Islet of Langerhans (tissue), 1 donor: ENCODE measurements around the gene ACTN4.

ENCODE experiments used
- FAIRE-seq: peaks from one replicate; lab custom pipeline; 2011; peaks lifted over from hg19 to GRCh38; lab: Jason Lieb, UNC

The ACTN4 gene

DNA sequence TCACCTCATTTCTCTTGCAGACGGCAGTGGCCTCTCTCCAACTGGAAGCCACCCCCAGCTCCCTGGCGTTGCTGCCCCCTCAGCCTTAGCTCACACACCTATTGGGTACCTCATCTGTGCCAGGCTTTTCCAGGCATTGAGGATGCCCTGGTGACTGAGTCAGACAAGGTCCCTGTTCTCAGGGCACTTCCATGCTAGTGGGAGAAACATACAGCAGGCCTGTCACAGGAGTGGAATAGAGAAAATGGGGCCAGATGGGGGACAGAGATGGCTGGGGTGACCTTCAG lies 62.9 kb downstream of the ACTN4 start:
- FAIRE-seq = no peak

DNA sequence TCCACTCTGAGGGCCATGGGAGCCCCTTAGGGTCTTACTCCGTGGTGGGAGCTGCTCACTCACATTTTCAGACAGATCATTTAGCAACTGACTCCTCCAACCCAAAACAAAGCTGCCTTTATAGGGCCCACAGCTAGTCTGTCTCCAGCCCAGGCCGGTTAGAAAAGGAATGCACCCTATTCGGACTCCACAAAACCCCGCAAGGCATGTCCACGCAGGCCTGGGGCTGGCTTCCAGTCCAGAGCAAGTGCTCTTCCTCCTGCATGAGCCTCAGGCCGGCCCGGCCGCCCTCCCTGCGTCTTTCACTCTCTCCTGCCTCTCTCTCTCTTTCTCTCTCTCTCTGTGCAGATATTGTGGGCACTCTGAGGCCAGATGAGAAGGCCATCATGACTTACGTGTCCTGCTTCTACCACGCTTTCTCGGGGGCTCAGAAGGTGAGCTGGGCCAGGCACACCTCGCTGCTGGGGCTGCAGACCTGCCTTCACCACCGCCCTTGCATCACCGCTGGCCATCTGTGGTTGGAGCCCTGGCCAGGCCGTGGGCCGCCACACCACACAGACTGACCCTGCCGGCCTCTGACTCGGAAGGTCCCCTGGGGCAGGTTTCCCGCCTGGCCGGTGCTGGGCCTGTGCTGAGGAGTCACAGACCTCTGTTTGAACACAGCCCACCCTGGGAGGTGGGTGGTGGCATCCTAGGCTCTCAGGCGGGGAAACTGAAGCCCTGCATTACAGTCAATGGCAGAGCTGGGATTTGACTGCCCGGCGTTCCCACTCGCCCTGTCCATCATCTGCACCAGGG lies 63.7 kb downstream of the ACTN4 start:
- FAIRE-seq = no peak

DNA sequence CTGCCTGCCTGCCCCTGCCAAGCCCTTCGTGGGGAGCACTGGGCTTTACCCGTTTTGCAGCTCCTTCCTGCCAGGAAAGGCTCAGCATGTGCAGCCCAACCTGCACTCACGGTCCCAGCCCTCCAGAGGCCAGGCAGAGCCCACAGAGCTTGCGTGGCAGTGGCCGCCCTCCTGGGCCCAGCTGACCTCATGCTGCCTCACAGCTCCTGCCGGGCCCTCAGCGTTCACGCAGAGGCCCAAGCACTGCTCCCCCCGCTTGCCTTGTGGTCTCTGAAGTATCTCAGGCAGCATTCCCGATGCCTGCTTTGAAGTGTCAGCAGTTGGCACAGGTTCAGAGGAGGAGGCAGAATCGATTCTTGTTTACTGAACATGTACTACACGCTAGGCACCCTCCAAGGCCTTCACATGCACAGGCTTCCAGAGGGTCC lies 64.3 kb downstream of the ACTN4 start:
- FAIRE-seq = no peak

DNA sequence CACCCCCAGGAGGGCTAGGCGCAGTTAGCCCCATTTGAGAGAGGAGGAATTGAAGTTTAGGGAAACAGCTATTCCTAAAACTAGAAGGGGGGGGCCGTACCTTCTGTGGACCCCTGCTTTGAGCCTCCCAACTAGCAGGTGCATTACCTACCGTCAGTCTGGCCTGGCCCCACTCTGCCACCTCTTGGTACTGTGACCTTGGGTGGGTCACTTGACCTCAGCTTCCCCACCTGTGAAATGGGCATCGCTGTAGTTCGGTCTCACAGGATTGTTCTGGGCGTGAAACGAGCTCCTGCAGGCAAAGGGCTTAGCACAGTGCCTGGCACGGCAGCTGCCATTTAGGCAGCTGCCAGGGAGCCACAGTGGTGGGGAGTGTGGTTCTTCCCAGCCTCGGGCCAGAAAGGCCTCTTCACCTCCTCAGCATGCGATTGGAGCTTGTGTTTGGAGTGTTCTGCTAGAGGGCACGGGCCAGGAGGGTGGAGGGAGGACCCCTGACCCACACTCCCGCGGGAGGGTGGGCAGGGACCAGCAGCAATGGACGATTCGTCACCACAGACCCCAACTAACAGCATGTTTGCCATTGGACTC lies 64.8 kb downstream of the ACTN4 start:
- FAIRE-seq = no peak

DNA sequence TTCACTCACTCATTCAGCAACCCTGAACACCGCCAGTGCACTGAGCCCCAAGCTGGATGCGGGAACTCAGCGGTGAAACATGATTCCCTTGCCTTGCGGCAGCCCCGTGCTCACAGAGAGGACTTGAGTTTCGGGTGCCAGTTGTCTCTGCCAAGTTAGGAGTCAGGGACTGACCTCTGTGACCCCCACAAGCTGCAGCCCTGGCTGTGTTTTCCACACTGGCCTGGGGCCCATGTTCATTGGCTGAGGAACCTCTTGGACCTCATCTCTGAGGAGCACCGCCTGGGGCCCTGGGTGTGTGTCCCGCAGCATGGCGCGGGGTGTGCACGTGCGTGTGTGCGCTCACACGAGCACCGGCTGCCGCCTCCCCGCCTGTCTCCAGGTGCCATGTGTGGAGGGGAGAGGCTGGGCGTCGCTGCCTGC lies 65.8 kb downstream of the ACTN4 start:
- no peak for FAIRE-seq

DNA sequence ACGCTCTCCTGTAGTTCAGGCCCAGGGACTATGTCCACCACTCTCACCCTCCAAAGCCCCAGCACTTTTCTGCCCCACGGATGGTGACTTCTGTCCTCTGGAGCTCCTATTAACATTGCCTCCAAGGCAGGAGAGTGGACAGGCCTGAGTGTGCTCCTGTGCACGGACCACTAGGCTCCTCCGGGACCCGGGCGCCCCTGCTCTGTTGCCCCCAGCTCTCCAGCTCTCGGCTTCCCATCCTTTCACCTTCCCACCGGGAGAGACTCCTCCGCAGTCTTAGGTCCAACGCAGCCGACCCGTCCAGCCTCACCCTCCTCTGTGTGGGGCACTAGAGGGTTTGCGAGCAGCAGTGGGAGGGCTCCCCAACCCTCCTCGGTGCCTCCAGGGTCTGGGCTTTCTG lies 66.4 kb downstream of the ACTN4 start:
- no peak for FAIRE-seq

DNA sequence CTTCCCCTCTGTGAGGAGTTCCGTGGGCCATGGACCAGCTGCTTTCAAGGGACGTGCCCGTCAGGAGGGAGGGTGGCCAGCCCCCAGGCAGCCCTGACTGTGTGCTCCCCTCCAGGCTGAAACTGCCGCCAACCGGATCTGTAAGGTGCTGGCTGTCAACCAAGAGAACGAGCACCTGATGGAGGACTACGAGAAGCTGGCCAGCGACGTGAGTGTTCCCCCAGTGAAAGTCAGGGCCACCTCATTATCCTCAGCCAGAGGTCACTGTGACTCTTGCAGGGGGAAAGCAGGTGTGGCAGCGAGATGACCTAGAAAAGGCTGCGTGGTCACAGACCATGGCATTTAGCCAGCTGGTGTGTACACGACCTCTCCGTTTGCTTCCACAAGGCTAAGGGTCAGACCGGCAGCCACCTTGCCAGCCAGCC lies 66.9 kb downstream of the ACTN4 start:
- no peak for FAIRE-seq

DNA sequence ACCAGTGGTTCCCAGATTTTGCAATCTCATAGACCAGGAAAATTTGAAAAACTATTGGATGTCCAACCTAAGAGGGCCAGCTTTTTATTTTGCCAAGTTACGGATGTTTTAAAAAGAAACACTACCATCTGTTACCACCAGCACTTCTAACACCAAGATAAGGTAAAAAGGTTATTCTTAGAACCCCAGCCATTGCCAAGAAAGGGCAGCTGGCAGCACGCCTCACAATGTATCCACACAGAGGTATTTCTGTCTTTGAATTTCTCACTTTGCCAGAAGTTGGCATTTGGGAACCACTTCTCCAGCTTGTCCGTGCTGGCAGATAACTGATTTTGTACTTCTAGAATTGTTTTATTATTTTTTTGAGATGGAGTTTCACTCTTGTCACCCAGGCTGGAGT lies 68.1 kb downstream of the ACTN4 start:
- FAIRE-seq = no peak

DNA sequence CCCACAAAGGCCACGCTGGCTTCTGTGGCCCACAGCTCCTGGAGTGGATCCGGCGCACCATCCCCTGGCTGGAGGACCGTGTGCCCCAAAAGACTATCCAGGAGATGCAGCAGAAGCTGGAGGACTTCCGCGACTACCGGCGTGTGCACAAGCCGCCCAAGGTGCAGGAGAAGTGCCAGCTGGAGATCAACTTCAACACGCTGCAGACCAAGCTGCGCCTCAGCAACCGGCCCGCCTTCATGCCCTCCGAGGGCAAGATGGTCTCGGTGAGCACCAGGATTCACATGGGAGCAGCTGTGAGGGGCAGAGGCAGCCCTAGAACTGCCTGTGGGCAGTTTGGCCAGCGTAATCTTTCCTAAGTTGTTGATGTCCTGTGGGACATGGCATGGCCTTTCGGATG lies 69.6 kb downstream of the ACTN4 start:
- FAIRE-seq = no peak

DNA sequence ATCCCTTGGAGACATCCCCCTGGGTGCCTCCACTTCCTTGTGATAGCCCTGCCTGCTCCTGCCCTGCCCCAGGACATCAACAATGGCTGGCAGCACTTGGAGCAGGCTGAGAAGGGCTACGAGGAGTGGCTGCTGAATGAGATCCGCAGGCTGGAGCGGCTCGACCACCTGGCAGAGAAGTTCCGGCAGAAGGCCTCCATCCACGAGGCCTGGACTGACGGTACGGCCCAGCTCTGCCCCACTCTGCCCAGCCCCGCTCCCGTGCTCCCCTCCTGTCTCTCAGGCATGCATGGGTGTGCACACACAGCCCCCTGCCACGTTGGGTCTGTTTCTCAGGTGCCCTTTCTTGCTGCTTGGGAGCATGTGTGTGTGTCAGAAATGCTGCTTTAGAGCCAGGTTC lies 70.4 kb downstream of the ACTN4 start:
- FAIRE-seq = no peak

DNA sequence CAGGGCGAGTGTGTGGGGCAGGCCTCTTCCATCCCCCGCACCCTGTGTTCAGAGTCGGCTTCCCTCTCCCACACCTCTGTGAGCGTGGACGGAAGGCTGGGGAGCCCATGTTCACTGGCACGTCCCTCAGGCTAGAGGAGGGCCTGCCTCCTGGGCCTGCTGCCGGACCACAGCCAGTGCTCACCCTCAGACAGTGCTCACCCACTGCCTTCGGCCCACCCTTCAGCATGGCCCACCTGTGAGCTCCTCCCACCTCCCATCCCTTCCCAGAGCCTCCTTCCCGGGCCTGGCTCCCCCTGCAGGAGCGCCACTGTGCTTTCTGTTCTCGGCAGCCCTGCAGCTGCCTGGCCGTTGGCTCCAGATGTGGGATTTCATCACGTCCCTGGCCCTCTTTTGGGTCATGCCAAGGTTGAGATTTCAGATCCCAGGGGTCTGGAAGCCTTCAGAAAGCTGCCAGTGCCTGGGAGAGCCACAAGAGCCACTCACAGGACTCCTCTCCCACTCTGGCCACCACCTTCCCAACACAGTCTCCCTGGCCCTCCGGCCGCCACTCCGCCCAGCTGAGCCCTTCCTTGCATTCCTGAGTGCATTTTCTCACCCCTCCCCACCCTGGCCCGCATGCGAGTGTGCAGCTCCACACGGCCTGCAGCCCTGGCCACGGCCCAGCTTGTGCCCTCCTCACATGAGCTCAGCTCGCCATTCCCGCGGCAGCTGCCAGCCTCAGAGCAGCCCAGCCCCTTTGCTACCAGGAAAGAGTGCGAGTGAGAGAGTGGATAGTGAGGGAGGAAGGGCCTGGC lies 71.5 kb downstream of the ACTN4 start:
- no peak for FAIRE-seq

DNA sequence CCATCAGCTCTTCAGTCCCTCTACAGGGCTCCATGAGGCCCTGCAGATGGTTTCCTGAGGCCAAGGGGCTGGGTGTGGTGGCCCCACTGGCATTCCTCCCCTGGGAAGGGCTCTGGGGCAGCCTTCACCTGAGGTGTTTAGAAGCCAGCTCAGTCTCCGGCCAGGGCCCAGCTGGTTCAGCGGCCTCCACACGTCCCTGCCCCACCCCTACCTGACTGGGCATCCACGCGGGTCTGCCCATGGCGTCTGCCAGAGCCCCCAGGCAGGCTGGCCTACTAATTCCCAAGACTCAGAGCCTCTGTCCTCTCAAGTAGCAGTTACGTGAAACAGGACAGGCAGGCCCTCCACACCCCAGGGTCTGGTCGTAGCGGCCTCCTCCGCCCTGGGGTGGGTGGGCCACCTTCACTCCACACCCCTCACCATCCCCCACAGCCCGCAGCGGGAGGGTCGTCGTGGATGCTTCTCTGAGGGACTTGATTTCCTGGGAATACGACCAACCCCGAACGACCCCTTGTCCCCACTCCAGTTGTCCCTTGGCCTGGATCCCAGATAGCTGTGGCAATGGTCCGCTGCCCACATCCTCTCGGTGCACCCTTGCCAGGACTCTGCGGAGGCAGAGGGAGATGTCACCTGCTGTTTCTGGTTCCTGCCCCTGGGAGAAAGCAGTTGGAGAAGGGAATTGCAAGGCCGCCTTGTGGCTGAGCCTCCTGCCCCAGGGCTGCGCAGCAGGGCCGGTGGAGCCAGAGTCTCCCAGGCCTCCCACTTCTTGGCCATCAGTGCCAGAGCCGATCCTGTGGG lies 72.5 kb downstream of the ACTN4 start:
- FAIRE-seq = no peak

DNA sequence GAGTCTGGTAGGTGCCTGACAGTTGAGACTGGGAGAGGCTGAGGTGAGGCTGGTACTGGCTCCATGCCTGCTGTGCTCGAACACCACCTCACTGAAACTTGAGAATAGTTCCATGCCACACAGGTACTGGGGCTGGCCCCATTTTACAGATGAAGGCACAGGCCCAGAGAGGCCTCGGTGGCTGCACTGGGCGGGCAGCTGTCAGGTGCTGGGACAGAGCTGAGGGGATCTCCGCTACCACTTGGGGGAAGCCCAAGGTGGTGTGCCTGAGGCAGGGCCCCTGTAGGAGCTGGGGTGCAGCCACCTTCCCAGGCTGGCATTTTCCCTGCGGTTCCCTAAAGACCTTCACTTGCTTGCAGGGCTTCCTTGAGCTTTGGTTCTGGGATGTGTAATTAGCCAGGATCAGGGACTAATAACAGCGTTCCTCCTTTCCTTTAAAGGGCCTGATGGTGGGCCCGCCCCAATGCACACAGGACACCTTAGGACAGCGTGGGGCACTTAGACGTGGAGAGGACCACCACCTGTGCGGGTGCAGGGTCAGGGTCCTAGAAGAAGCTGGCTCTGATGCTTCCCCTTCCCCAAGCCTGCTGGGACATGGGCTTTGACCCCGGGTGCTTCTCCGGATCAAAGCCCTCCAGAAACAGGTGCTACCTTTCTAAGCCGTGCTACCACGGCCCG lies 73.2 kb downstream of the ACTN4 start:
- no peak for FAIRE-seq

DNA sequence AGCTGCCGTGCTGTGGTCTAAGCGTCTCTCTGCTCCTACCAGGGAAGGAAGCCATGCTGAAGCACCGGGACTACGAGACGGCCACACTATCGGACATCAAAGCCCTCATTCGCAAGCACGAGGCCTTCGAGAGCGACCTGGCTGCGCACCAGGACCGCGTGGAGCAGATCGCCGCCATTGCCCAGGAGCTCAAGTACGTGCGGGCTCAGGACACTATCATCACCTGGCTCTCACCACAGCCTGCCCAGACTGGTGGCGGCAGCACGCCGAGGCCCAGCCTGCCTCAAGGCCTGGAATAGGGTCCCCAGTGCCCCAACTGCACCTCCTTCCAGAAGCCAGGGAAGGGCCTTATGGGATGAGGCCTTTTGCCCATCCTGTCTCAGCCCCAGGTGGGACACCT lies 74.0 kb downstream of the ACTN4 start:
- no peak for FAIRE-seq

DNA sequence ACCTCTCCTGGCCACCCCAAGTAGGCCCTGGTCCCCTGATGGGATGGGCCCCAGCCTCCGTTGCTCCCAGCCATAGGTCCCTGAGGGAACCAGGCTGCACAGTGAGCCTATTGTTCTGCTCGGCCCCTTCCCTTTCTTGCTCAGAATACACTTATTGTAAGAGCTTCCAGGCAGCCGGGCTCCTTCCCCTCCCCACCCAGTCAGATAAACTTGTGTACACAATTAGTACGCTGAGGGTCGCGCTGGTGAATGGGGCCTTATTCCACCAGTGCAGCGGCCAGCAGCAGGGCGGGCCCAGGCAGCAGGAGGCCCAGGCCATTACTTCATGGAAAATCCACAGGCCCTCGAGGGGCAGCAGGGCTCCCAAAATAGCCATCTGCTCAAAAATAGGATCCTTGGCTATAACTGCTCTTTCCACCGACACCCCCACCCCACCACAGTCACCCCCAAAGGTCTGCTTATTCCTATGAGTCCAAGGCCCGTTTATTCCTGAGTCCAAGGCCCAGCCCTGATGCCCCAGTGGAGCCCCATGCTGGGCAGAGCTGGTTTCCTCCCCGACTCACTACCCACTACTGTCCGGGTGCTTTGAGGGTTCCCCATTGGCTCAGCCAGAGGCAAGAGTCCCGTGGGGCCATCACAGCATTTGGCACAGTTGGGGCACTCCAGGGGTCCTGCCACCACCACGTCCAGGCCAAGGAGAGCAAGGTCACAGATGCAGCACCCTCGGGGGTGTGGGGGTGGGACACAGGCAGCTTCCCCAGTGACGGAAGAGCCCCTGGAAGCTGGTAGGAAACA lies 74.7 kb downstream of the ACTN4 start:
- FAIRE-seq = no peak

DNA sequence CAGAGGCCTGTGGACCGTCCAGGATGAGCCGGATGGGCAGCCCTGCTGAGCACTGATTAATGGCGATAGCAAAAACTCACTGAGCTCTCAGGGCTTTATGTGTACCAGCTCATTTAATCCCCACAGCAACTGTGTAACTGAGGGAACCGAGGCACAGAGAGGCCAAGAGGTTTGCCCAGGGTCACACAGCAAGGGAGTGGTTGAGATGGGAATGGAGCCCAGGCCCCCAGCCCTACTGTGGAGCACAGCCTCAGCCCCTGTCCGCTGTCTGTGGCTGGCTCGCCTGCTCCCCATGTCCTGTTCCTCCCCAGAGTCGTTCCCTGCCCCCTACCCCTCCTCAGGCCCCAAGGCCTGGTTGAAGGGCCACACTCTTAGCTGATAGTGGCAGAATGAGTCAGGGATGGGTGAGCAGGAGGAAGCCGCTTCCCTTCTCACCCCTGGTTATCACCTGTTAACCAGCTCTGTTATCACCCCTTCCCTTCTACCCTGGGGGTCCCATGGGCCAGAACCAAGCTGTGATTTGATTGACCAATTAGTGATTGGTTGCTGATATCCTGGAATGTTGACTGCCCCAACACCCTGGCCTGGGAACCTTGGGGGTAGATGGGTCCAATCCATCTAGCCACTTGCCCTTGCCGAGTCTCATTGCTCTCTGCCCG lies 75.6 kb downstream of the ACTN4 start:
- no peak for FAIRE-seq

DNA sequence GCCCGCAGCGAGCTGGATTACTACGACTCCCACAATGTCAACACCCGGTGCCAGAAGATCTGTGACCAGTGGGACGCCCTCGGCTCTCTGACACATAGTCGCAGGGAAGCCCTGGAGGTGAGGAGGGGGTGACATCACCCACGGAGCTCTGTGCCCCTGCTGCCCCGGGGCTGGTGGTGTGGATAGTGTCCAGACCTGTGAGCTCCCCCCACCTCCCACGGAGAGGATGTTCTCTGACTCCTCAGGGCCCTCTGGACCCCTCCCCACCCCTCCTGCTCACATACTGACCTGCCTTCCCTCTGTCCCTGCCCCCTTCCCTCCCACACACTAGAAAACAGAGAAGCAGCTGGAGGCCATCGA lies 76.1 kb downstream of the ACTN4 start:
- FAIRE-seq = no peak

DNA sequence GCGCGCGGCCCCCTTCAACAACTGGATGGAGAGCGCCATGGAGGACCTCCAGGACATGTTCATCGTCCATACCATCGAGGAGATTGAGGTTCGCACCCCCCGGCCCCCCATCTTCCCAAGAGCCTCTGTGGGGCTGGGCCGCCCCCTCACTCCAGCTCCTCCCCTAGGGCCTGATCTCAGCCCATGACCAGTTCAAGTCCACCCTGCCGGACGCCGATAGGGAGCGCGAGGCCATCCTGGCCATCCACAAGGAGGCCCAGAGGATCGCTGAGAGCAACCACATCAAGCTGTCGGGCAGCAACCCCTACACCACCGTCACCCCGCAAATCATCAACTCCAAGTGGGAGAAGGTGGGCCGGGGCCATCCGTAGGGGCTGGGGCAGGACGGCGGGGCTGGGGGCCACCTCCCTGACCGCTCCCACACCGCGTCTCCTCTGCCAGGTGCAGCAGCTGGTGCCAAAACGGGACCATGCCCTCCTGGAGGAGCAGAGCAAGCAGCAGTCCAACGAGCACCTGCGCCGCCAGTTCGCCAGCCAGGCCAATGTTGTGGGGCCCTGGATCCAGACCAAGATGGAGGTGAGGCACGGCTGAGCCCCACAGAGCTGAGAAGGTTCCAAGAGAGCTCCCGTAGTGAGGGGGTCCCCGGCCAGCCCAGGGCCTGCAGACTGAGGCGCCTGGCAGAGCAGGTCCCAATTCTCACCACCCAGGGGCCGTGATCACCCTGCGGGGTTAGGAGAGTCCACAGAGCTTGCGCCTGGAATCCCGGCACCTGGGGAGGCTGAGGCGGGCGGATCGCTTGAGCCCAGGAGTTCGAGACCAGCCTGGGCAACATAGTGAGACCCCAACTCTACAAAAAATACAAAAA lies 76.8 kb downstream of the ACTN4 start:
- no peak for FAIRE-seq

DNA sequence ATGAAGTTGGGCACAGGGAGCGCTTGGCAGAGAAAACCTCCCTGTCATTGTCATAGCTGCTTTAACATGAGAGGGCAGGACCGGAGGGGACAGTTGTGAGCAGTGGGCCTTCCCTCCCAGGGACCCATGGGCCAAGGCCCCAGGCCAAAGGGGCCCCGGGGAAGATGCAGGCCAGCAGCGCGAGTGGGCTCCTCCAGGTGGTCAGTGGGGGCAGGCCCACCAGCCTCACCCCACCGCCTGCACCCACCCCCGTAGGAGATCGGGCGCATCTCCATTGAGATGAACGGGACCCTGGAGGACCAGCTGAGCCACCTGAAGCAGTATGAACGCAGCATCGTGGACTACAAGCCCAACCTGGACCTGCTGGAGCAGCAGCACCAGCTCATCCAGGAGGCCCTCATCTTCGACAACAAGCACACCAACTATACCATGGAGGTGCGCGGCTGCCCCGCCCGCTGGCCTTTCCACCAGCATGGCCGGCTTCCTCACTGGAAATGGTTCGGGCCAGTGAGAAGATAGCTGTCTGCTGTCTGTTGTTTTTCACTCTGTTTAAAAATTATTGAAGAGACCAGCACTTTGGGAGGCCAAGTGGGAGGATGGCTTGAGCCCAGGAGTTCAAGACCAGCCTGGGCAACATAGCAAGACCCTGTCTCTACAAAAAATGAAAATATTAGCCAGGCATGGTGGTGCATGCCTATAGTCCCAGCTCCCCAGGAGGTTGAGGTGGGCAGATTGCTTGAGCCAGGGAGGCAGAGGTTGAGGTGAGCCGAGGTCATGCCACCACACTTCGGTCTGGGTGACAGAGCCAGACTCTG lies 78.2 kb downstream of the ACTN4 start:
- no peak for FAIRE-seq
